IMR-90 (cell line): ENCODE data around the gene MRPS25. TPM values are rescaled to one million over a fixed set of nuclear protein-coding genes. Genes with fewer than 3 reads are reported as not detected.

Experiments
- ATAC-seq: fragments of 200-7000 bp; cut with Tn5 transposase; 2 replicates; pipeline ENCODE4 v1.9.1; 2020; ENCODE audit warnings: low read depth, mild to moderate bottlenecking, moderate library complexity
- BruUV-seq: library from RNA; stranded (reverse); fragments of 400-500 nt; replicated peaks from 2 replicates; lab custom pipeline; 2021; lab: Mats Ljungman, UMichigan
- CTCF ChIA-PET: fragments of 300-600 bp; formaldehyde crosslinking; extraction: SDS; loops from one replicate; lab custom pipeline; 2021; ENCODE audit warnings: antibody characterized with exemption; lab: Yijun Ruan, JAX
- POLR2A ChIA-PET: fragments of 300-600 bp; sonication (Branson Sonifier 250); formaldehyde crosslinking; loops from one replicate; lab custom pipeline; 2022; ENCODE audit warnings: antibody characterized with exemption; ENCODE audit not compliant: unreplicated experiment; lab: Charles Lee
- DNase-seq: peaks from one replicate; pipeline ENCODE4 v3.0.0; 2013
- H2AFZ ChIP-seq: replicated peaks from 2 replicates; pipeline ENCODE3; 2013; ENCODE audit warnings: low read length, mild to moderate bottlenecking; ENCODE audit not compliant: poor library complexity
- H2AK5ac ChIP-seq: 2 replicates; pipeline ENCODE4 v1.6.1; 2013; ENCODE audit warnings: low read depth, low read length, inconsistent platforms
- H2AK9ac ChIP-seq: replicated peaks from 2 replicates; pipeline ENCODE3; 2013; ENCODE audit warnings: mild to moderate bottlenecking, low read depth, low read length, moderate library complexity; ENCODE audit not compliant: poor library complexity
- H2BK120ac ChIP-seq: 2 replicates; pipeline ENCODE4 v1.6.1; 2013; ENCODE audit warnings: low read depth, low read length, inconsistent platforms
- H2BK15ac ChIP-seq: 3 replicates; pipeline ENCODE4 v1.6.1; 2013; ENCODE audit warnings: low read depth, low read length, inconsistent platforms
- H2BK20ac ChIP-seq: 2 replicates; pipeline ENCODE4 v1.6.1; 2013; ENCODE audit warnings: low read depth, mild to moderate bottlenecking, inconsistent platforms, low read length, moderate library complexity
- H2BK5ac ChIP-seq: 2 replicates; pipeline ENCODE4 v1.6.1; 2013; ENCODE audit warnings: mild to moderate bottlenecking, low read depth, low read length, inconsistent platforms; ENCODE audit not compliant: poor library complexity, severe bottlenecking
- H3K14ac ChIP-seq: replicated peaks from 2 replicates; pipeline ENCODE4 v1.6.1; 2013; ENCODE audit warnings: low read depth, low read length, inconsistent platforms
- H3K18ac ChIP-seq: 2 replicates; pipeline ENCODE4 v1.6.1; 2013; ENCODE audit warnings: low read depth, low read length, control low read depth
- H3K23ac ChIP-seq: 2 replicates; pipeline ENCODE4 v1.6.1; 2013; ENCODE audit warnings: low read depth, low read length, inconsistent platforms
- H3K27ac ChIP-seq: 2 replicates; pipeline ENCODE4 v1.5.1; 2013; ENCODE audit warnings: mild to moderate bottlenecking, control low read depth, low read length; ENCODE audit not compliant: insufficient read depth
- H3K27me3 ChIP-seq: 2 replicates; pipeline ENCODE4 v1.6.1; 2013; ENCODE audit warnings: low read length; ENCODE audit not compliant: control insufficient read depth, insufficient read depth
- H3K36me3 ChIP-seq: 2 replicates; pipeline ENCODE4 v1.6.1; 2013; ENCODE audit warnings: low read length, mixed read lengths; ENCODE audit not compliant: control insufficient read depth, insufficient read depth
- H3K4ac ChIP-seq: 2 replicates; pipeline ENCODE4 v1.6.1; 2013; ENCODE audit warnings: low read depth, low read length, inconsistent platforms
- H3K4me1 ChIP-seq: 2 replicates; pipeline ENCODE4 v1.6.1; 2013; ENCODE audit warnings: low read length, mixed read lengths; ENCODE audit not compliant: control insufficient read depth, insufficient read depth
- H3K4me2 ChIP-seq: 2 replicates; pipeline ENCODE4 v1.6.1; 2013; ENCODE audit warnings: low read depth, mild to moderate bottlenecking, control low read depth, low read length, moderate library complexity
- H3K4me3 ChIP-seq: 2 replicates; pipeline ENCODE4 v1.5.1; 2013; ENCODE audit warnings: low read depth, mild to moderate bottlenecking, control low read depth, low read length, moderate library complexity; ENCODE audit not compliant: insufficient read depth
- H3K56ac ChIP-seq: 2 replicates; pipeline ENCODE4 v1.6.1; 2013; ENCODE audit warnings: low read length, inconsistent platforms; ENCODE audit not compliant: insufficient read depth; ENCODE audit errors: extremely low read depth
- H3K79me1 ChIP-seq, 2 experiments: 2 replicates each; pipeline ENCODE4 v1.6.1; 2013; ENCODE audit warnings: low read length in 2 of 2, inconsistent platforms in 1 of 2, low read depth in 1 of 2
- H3K9ac ChIP-seq: 2 replicates; pipeline ENCODE4 v1.6.1; 2013; ENCODE audit warnings: low read depth, low read length, control low read depth
- H3K9me1 ChIP-seq: 2 replicates; pipeline ENCODE4 v1.6.1; 2013; ENCODE audit warnings: low read length, inconsistent platforms; ENCODE audit not compliant: insufficient read depth
- H3K9me3 ChIP-seq: 2 replicates; pipeline ENCODE4 v1.6.1; 2013; ENCODE audit warnings: low read length; ENCODE audit not compliant: control insufficient read depth, insufficient read depth
- H4K20me1 ChIP-seq: 2 replicates; pipeline ENCODE4 v1.6.1; 2013; ENCODE audit warnings: low read length, inconsistent platforms; ENCODE audit not compliant: insufficient read depth
- H4K5ac ChIP-seq: 2 replicates; pipeline ENCODE4 v1.6.1; 2013; ENCODE audit warnings: mild to moderate bottlenecking, low read depth, low read length, control low read depth
- H4K8ac ChIP-seq, 2 experiments: 2 replicates each; pipeline ENCODE4 v1.6.1; 2013; ENCODE audit warnings: low read depth in 2 of 2, low read length in 2 of 2, control low read depth in 1 of 2, inconsistent platforms in 1 of 2
- H4K91ac ChIP-seq: 2 replicates; pipeline ENCODE4 v1.6.1; 2013; ENCODE audit warnings: low read depth, low read length, inconsistent platforms; ENCODE audit not compliant: insufficient read depth
- BHLHE40 ChIP-seq: fragments of 150-350 bp; IDR thresholded peaks from 2 replicates; pipeline ENCODE4 v1.6.1; 2016; ENCODE audit warnings: mild to moderate bottlenecking, low read depth, low read length
- CEBPB ChIP-seq: IDR thresholded peaks from 2 replicates; pipeline ENCODE4 v1.6.1; 2012; ENCODE audit warnings: low read depth, low read length, improper control_type of control experiment
- CHD1 ChIP-seq: IDR thresholded peaks from 2 replicates; pipeline ENCODE4 v1.6.1; 2012; ENCODE audit warnings: low read depth, low read length, improper control_type of control experiment
- MAFK ChIP-seq: IDR thresholded peaks from 2 replicates; pipeline ENCODE4 v1.6.1; 2012; ENCODE audit warnings: low read depth, low read length, improper control_type of control experiment
- MAZ ChIP-seq: IDR thresholded peaks from 2 replicates; pipeline ENCODE4 v1.6.1; 2012; ENCODE audit warnings: low read depth, mild to moderate bottlenecking, low read length, improper control_type of control experiment, moderate library complexity, borderline replicate concordance
- RAD21 ChIP-seq: IDR thresholded peaks from 2 replicates; pipeline ENCODE4 v1.6.1; 2012; ENCODE audit warnings: low read length, improper control_type of control experiment
- SMC3 ChIP-seq: fragments of 150-350 bp; IDR thresholded peaks from 2 replicates; pipeline ENCODE4 v1.6.1; 2016; ENCODE audit warnings: low read depth, mild to moderate bottlenecking, antibody characterized with exemption, low read length, moderate library complexity
- WGBS, 2 experiments: methylation state at CpG; one replicate each; pipeline versions ENCODE4 v1.1.5 to v1.1.7; 2013; ENCODE audit warnings: missing lambda C conversion rate in 2 of 2; ENCODE audit not compliant: insufficient read length in 1 of 2; ENCODE audit errors: extremely low coverage in 2 of 2; 5-methylcytosine and 5-hydroxymethylcytosine counted together
- dilution Hi-C: fragments of 300-500 bp; cut with HindIII; formaldehyde crosslinking; loops from one replicate; pipeline ENCODE4 v1.14.3; 2018; ENCODE audit warnings: low sequenced_read_pairs; ENCODE audit not compliant: unreplicated experiment
- in situ Hi-C: fragments of 300-500 bp; cut with MboI; formaldehyde crosslinking; loops from 3 replicates; pipeline ENCODE4 v1.14.3; 2019; ENCODE audit warnings: low sequenced_read_pairs, inconsistent platforms, mixed read lengths
- intact Hi-C: fragments of 100-400 bp; cut with micrococcal nuclease; formaldehyde crosslinking; loops from 2 replicates; pipeline ENCODE4 v1.10.0; 2022
- polyA plus RNA-seq, 3 experiments: library from polyadenylated mRNA; depleted of rRNA; stranded (reverse); fragments of >200 nt; gene quantifications; 2 replicates each; pipeline ENCODE4 v1.2.3, GENCODE V29; 2012; ENCODE audit warnings: low replicate concordance in 1 of 3
- total RNA-seq: library from RNA; depleted of rRNA; stranded (reverse); fragments of >200 nt; gene quantifications from 2 replicates; pipeline ENCODE4 v1.2.3, GENCODE V29; 2012
- TF ChIP-seq, protein P1 (sequence below): fragments of 150-350 bp; IDR thresholded peaks from 2 replicates; pipeline ENCODE4 v1.6.1; 2017; ENCODE audit warnings: mild to moderate bottlenecking, antibody characterized with exemption, low read length, low read depth

MRPS25 gene
- total and polyA plus RNA-seq, 2 of the 4 experiments (the other 2 are of a cell fraction), result 9.0 to 20.8 TPM

DNA sequence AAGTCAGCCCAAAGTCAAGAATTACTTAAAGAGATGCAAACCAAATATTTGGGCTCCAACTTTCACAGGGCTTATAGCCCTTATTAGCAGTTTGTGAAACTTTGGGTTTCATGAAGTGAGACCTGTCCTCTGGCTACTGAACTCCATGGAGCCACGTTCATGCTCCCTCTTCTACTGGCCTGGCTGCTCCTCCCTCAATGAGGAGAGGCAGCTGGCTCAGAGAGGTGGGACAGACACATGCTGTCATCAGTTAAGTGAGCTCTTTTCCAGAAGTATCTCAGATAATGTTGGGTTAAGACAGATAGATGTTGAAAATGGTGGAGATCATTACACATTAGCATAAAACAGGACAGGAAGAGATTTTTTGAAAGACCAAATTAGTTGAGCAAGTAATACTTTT, 19.4 kb downstream of the MRPS25 start:
- dilution Hi-C loops, result no loop called here
- Histone ChIP-seq H2BK120ac (no peak overlapping the region), H4K20me1 (no peaks in the 10 kb centered on the region; the same call in 1 of the 2 replicates), H2AFZ (no peak overlapping the region), H2BK15ac (no peak overlapping the region), H3K4me2 (no peak overlapping the region), H4K91ac (no peak overlapping the region), H3K36me3 (peaks cover 60% of the 10 kb centered on the region), H3K23ac (no peak overlapping the region), H3K9me3 (no peaks in the 10 kb centered on the region), H3K79me1 (peaks cover 14 to 16% of the 10 kb centered on the region in 2 experiments), H3K4ac (no peak overlapping the region), H2AK9ac (no peak overlapping the region), H2AK5ac (no peak overlapping the region), H3K18ac (no peak overlapping the region), H3K27me3 (no peaks in the 10 kb centered on the region), H2BK5ac (no peak overlapping the region), H4K8ac (no peak overlapping the region), H3K4me1 (peaks cover 4% of the 10 kb centered on the region), H3K9me1 (no peaks in the 10 kb centered on the region; the same call in 1 of the 2 replicates), H3K4me3 (no peak overlapping the region), H3K27ac (no peak overlapping the region), H3K14ac (no peak overlapping the region), H3K9ac (no peak overlapping the region), H3K56ac (no peak overlapping the region), H2BK20ac (no peak overlapping the region), H4K5ac (no peak overlapping the region)
- ATAC-seq, result no peak
- in situ Hi-C loops, result loop anchor here (25.0 kb wide), 1 partner anchor 383 kb away; the partner anchor contains the start of gene CCDC174
- intact Hi-C loops, result no loop called here
- ChIA-PET POLR2A (no interaction called here), CTCF (interaction anchor here (0.7 kb wide), 1 partner anchor 712 kb away, joined by 4 read pairs; no protein-coding TSS in a partner anchor)
- WGBS, 2 experiments, result no CpG with 5 or more reads among the region's 1 CpG
- DNase-seq, result no peak
- TF ChIP-seq RAD21, result no peak
- TF ChIP-seq, protein P1, sequence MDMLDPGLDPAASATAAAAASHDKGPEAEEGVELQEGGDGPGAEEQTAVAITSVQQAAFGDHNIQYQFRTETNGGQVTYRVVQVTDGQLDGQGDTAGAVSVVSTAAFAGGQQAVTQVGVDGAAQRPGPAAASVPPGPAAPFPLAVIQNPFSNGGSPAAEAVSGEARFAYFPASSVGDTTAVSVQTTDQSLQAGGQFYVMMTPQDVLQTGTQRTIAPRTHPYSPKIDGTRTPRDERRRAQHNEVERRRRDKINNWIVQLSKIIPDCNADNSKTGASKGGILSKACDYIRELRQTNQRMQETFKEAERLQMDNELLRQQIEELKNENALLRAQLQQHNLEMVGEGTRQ, result no peak
- TF ChIP-seq MAZ, result no peak
- no peak for TF ChIP-seq SMC3
- no peak for TF ChIP-seq BHLHE40
- no peak for TF ChIP-seq CEBPB
- no peak for TF ChIP-seq CHD1
- no peak for TF ChIP-seq MAFK
- no TSS peak for BruUV-seq
